ENCODE results near the gene DCUN1D2. TPM values are rescaled to one million over a fixed set of nuclear protein-coding genes. Genes with fewer than 3 reads are reported as not detected.

DCUN1D2 gene
- total RNA-seq, 2 donors from 2014 or later = 12.2 to 14.5 TPM

DNA sequence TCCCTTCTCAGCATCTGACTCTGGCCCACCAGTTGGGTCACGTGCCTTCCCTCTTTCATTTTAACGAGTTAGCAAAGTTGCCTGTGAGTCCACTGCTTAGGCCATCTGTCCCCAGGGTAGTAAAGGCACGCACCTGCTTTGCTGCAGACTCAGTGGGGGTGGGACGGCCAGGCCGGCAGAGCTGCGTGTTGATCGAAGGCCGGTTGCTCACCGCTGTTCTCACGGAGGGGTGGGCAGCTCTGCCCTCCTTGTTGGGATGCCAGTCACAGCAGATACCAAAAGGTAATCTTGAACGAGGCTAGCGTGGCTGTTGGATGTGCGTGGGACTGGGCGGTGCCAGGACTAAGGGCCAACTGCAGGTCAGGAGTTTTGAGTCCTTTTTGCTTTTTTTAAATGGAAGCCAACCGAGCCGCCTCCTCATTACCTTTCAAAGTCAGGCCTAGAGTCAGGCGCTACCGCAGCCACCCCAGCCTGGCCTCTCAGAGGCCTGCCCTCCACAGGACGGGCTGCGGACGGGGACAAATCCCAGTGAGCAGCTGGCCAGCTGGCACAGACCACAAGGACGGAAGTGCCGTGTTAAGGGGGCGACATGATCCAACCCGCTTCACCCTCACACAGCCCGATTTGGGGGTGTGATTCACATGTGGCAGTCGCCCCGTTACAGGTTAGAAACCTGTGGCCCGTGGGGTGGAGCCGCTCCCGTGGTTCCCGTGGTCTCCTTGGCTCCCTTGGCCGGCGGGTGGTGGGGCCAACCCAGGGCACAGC lies 57.8 kb downstream of the DCUN1D2 start:
- no peak for ATAC-seq
- WGBS, 2 donors = 83 to 88% methylated on average over 23 to 34 of the region's 34 CpGs
- H3K4me1 ChIP-seq = peaks cover 6% of the 10 kb centered on the region

DNA sequence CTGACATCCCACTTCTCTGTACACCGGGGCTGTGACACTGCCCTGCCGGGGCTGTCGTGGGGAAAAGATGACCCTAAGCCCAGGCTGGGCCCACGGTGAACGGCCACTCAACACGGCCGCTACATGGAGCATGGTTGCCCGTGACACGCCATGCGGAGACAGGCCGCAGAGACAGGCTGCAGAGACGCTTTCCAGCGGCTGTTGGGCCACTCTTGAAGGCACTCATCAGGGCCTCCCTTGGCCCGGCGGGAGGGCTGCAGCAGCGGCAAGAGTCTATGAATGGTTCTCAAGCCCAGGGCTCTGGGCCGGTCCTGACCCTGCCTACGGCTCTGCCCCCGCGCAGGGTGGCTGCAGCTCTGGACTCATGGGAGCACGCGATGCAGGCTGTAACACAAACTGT lies 59.3 kb downstream of the DCUN1D2 start:
- Histone ChIP-seq H3K4me3 (no peak overlapping the region), H3K27me3 (no peaks in the 10 kb centered on the region), H3K36me3 (replicated peaks in 1 of 2; ENCODE audit: insufficient read depth in 1 of 2, low read depth in 2 of 2) (no peaks in the 10 kb centered on the region), H3K27ac (no peak overlapping the region), H3K4me1 (no peaks in the 10 kb centered on the region), H3K9me3 (no peaks in the 10 kb centered on the region)
- no peak for TF ChIP-seq POLR2A (IDR thresholded peaks at IDR 0.05)
- TF ChIP-seq, protein P1, sequence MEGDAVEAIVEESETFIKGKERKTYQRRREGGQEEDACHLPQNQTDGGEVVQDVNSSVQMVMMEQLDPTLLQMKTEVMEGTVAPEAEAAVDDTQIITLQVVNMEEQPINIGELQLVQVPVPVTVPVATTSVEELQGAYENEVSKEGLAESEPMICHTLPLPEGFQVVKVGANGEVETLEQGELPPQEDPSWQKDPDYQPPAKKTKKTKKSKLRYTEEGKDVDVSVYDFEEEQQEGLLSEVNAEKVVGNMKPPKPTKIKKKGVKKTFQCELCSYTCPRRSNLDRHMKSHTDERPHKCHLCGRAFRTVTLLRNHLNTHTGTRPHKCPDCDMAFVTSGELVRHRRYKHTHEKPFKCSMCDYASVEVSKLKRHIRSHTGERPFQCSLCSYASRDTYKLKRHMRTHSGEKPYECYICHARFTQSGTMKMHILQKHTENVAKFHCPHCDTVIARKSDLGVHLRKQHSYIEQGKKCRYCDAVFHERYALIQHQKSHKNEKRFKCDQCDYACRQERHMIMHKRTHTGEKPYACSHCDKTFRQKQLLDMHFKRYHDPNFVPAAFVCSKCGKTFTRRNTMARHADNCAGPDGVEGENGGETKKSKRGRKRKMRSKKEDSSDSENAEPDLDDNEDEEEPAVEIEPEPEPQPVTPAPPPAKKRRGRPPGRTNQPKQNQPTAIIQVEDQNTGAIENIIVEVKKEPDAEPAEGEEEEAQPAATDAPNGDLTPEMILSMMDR (IDR thresholded peaks at IDR 0.05) = no peak
- DNase-seq = no peak
- WGBS, 2 donors = 88 to 93% methylated on average over 9 to 22 of the region's 22 CpGs
- intact Hi-C loops (cut with DNase I) = no loop called here
- no peak for ATAC-seq

More for the DNA sequence above, 57.8 kb downstream of the DCUN1D2 start:
- no peak overlapping the region for H3K4me3 ChIP-seq
- intact Hi-C loops (cut with DNase I) = no loop called here
- no peaks in the 10 kb centered on the region for H3K36me3 ChIP-seq (replicated peaks in 1 of 2; ENCODE audit: insufficient read depth in 1 of 2, low read depth in 2 of 2)
- H3K27me3 ChIP-seq = no peaks in the 10 kb centered on the region
- DNase-seq = no peak
- H3K27ac ChIP-seq = no peak overlapping the region
- TF ChIP-seq POLR2A (IDR thresholded peaks at IDR 0.05) = no peak
- TF ChIP-seq, protein P1 (IDR thresholded peaks at IDR 0.05) = no peak
- H3K9me3 ChIP-seq = no peaks in the 10 kb centered on the region

DNA sequence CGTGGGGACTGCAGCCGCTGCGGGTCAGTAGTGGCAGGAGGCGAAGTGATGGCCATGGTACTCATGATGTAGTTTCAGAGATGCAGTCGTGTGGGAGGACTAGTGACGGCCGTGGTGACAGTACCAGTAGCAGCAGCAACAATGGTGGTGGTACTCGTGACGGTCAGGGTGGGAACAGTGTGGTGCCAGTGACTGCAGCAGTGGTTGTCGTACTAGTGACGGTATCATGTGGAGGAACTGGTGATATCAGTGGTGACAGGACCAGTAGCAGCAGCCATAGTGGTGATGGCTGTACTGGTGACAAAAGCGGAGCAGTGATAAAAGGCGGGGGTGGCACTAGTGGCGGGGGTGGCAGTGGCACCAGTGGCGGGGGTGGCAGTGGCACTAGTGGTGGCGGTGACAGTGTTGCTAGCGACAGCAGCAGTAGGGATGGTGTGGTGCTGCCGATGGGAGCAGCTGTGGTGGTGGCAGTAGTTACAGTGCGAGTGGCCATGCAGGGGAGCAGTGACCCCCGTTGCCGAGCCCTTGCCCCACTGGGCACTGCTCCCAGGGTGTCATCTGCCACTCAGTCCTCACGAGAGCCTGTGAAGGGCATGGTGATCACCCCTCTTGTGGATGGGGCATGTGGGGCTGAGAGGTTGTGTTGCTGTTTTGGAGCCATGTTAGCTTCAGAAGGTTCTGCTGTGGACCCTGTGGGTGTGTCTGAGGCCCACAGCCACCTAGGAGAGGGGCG lies 60.0 kb downstream of the DCUN1D2 start:
- DNase-seq (no peak), ATAC-seq (no peak)
- Histone ChIP-seq H3K9me3 (no peaks in the 10 kb centered on the region), H3K4me1 (no peaks in the 10 kb centered on the region), H3K27me3 (no peaks in the 10 kb centered on the region), H3K36me3 (replicated peaks in 1 of 2; ENCODE audit: insufficient read depth in 1 of 2, low read depth in 2 of 2) (no peaks in the 10 kb centered on the region), H3K27ac (no peak overlapping the region), H3K4me3 (no peak overlapping the region)
- 87 to 93% methylated on average over 18 to 23 of the region's 23 CpGs for WGBS, 2 donors
- no peak for TF ChIP-seq POLR2A (IDR thresholded peaks at IDR 0.05)
- TF ChIP-seq, protein P1 (IDR thresholded peaks at IDR 0.05) = no peak
- intact Hi-C loops (cut with DNase I) = no loop called here

DNA sequence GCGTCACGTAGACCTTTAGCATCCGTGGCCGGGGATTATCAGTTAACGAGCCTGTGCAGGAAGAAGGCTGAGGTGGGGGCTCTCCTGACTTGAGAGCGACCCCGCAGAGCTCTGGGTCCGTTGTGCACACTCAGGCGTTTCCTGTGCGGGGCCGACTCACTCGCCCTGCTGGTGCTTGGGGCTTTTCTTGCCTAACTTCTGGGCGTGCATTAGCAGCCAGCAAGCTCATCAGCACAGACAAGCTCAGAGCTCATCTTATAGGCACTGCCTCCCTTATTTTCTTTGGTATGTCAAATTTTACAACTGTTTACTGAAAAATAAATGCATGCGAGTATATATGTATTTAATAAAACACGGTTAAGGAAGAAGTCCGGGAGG lies 60.9 kb downstream of the DCUN1D2 start:
- WGBS, 2 donors = 85 to 98% methylated on average over 5 to 16 of the region's 16 CpGs
- Histone ChIP-seq H3K36me3 (replicated peaks in 1 of 2; ENCODE audit: insufficient read depth in 1 of 2, low read depth in 2 of 2) (no peaks in the 10 kb centered on the region), H3K27ac (no peak overlapping the region), H3K9me3 (no peaks in the 10 kb centered on the region), H3K27me3 (no peaks in the 10 kb centered on the region), H3K4me1 (no peaks in the 10 kb centered on the region), H3K4me3 (no peak overlapping the region)
- intact Hi-C loops (cut with DNase I) = no loop called here
- DNase-seq (no peak), ATAC-seq (no peak)
- no peak for TF ChIP-seq POLR2A (IDR thresholded peaks at IDR 0.05)
- TF ChIP-seq, protein P1 (IDR thresholded peaks at IDR 0.05) = no peak
